Measurements from ENCODE around the gene ADH6.
"Not testable (repeated sequence)": the region's sequence is repeated elsewhere in the genome, so short reads cannot be mapped to it uniquely, and the experiment has no call there.

DNA sequence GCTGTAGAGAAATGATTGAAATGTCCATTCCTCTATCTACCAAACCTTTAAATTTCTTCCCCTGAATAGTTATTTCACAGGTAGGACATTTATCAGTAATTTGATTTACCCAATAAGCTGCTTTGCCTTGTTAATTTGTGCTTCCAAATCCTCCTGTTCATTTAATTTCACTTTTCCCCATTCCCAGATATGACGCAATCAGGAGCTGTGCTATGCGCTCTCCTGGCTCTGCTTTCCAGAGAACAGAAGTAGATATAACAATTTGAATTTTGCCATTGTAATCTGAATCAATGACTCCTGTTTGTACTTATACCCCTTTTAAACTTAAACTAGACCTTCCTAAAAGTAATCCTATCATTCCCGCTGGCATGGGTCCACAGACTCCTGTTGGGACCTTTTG, 29.1 kb downstream of the ADH6 start:
- not testable (repeated sequence) for TF ChIP-seq POLR2A (IDR thresholded peaks at IDR 0.05)
- TF ChIP-seq, protein P1, sequence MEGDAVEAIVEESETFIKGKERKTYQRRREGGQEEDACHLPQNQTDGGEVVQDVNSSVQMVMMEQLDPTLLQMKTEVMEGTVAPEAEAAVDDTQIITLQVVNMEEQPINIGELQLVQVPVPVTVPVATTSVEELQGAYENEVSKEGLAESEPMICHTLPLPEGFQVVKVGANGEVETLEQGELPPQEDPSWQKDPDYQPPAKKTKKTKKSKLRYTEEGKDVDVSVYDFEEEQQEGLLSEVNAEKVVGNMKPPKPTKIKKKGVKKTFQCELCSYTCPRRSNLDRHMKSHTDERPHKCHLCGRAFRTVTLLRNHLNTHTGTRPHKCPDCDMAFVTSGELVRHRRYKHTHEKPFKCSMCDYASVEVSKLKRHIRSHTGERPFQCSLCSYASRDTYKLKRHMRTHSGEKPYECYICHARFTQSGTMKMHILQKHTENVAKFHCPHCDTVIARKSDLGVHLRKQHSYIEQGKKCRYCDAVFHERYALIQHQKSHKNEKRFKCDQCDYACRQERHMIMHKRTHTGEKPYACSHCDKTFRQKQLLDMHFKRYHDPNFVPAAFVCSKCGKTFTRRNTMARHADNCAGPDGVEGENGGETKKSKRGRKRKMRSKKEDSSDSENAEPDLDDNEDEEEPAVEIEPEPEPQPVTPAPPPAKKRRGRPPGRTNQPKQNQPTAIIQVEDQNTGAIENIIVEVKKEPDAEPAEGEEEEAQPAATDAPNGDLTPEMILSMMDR (IDR thresholded peaks at IDR 0.05): not testable (repeated sequence)
